Body of pancreas (tissue), 4 donors: ENCODE measurements around the gene TOMM5. TPM values are rescaled to one million over a fixed set of nuclear protein-coding genes. Genes with fewer than 3 reads are reported as not detected.

ENCODE experiments used
- ATAC-seq: fragments of 150-250 bp; one replicate; pipeline ENCODE4 v1.9.1; 2016
- DNase-seq, 4 donors: peaks; one replicate each; pipeline ENCODE4 v3.0.0-alpha.2; 2019
- H3K27ac ChIP-seq, 4 donors: fragments of 200-600 bp; sonication (generic); 1 replicate in 3 of 4; 2 replicates in 1 of 4; pipeline versions ENCODE4 v1.5.1 to v1.6.1; 2016 to 2019; ENCODE audit warnings: mild to moderate bottlenecking in 1 of 4, mixed read lengths in 1 of 4, moderate library complexity in 1 of 4
- H3K27me3 ChIP-seq, 2 donors: fragments of 200-600 bp; sonication (generic); one replicate each; pipeline ENCODE4 v1.6.0; 2016; ENCODE audit warnings: mild to moderate bottlenecking in 1 of 2
- H3K36me3 ChIP-seq, 2 donors: fragments of 200-600 bp; sonication (generic); replicated peaks in 1 of 2; 2 replicates each; pipeline ENCODE4 v1.5.1; 2016; ENCODE audit warnings: low read depth in 2 of 2; ENCODE audit not compliant: insufficient read depth in 1 of 2
- H3K4me1 ChIP-seq: fragments of 200-600 bp; sonication (generic); one replicate; pipeline ENCODE4 v1.6.0; 2016
- H3K4me3 ChIP-seq, 2 donors: fragments of 200-600 bp; sonication (generic); 1 replicate in 1 of 2; 2 replicates in 1 of 2; pipeline ENCODE4 v1.5.1; 2016 to 2019
- H3K9me3 ChIP-seq, 3 donors: fragments of 200-600 bp; sonication (generic); 1 replicate in 2 of 3; 2 replicates in 1 of 3; pipeline ENCODE4 v1.5.1; 2016
- CTCF ChIP-seq, 7 experiments: fragments of 450-650 bp in 4 of 7; fragments of 200-600 bp in 3 of 7; sonication (generic) in 3 of 7; IDR thresholded peaks; one replicate each; pipeline ENCODE4 v1.5.1; 2016 to 2019; ENCODE audit warnings: antibody characterized with exemption in 7 of 7
- POLR2A ChIP-seq, 3 donors: fragments of 450-650 bp; IDR thresholded peaks; one replicate each; pipeline ENCODE4 v1.6.1; 2016; ENCODE audit warnings: antibody characterized with exemption in 3 of 3, mild to moderate bottlenecking in 2 of 3
- WGBS, 2 donors: methylation state at CpG; one replicate each; pipeline ENCODE4 v1.1.5; 2017; 5-methylcytosine and 5-hydroxymethylcytosine counted together
- intact Hi-C: fragments of 100-400 bp; cut with DNase I; formaldehyde crosslinking; loops from one replicate; pipeline ENCODE4 v1.15.1; 2023
- total RNA-seq, 2 donors: library from RNA; depleted of rRNA; stranded (reverse); fragments of >200 nt; gene quantifications; one replicate each; pipeline ENCODE4 v1.1.0, GENCODE V29; 2016

The TOMM5 gene
- total RNA-seq, 2 donors from 2014 or later = 37.6 to 48.8 TPM

DNA sequence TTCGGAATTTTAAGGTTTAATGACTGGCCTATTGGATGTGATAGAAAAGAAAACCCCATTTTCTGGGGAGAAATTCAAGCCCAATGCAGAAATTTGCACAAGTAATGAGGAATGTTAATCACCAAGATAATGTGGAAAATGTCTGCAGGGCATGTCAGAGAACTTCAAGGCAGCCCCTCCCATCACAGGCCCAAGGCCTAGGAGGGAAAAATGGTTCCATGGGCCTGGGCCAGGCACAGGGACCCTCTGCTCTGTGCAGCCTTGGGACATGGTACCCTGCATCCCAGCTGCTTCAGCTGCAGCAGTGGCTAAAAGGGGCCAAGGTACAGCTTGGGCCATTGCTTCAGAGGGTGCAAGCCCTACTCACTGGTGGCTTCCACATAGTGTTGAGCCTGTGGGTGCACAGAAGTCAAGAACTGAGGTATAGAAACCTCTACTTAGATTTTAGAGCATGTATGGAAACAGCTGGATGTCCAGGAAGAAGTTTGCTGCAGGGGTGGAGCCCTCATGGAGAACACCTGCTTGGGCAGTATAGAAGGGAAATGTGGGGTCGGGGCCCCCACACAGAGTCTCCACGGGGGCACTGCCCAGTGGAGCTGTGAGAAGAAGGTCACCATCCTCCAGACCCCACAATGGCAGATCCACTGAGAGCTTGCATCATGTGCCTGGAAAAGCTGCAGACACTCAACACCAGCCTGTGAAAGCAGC, 28.4 kb downstream of the TOMM5 start:
- peaks cover 29% of the 10 kb centered on the region for H3K4me1 ChIP-seq
- WGBS, 2 donors = 82 to 88% methylated on average over 3 of the region's 3 CpGs
- H3K36me3 ChIP-seq = no peaks in the 10 kb centered on the region
- DNase-seq = no peak
- H3K9me3 ChIP-seq = peaks cover 0 to 3% (median 0%) of the 10 kb centered on the region in 3 donors
- TF ChIP-seq CTCF (IDR thresholded peaks at IDR 0.05) (no peak), POLR2A (IDR thresholded peaks at IDR 0.05) (no peak)
- no peaks in the 10 kb centered on the region for H3K27me3 ChIP-seq
- H3K4me3 ChIP-seq = no peak overlapping the region
- ATAC-seq = no peak
- intact Hi-C loops = no loop called here
- H3K27ac ChIP-seq = no peak overlapping the region

- H3K27ac ChIP-seq = no peak overlapping the region
- no peaks in the 10 kb centered on the region for H3K27me3 ChIP-seq
- H3K9me3 ChIP-seq = peaks cover 0 to 3% (median 0%) of the 10 kb centered on the region in 3 donors
- ATAC-seq = no peak
- peaks cover 28% of the 10 kb centered on the region for H3K4me1 ChIP-seq
- DNase-seq = no peak
- intact Hi-C loops = no loop called here
- no peaks in the 10 kb centered on the region for H3K36me3 ChIP-seq
- 90 to 91% methylated on average over 1 of the region's 1 CpG for WGBS, 2 donors
- TF ChIP-seq POLR2A (IDR thresholded peaks at IDR 0.05) (no peak), CTCF (IDR thresholded peaks at IDR 0.05) (no peak)
- no peak overlapping the region for H3K4me3 ChIP-seq
These were observed 29.6 kb downstream of the TOMM5 start for GRCh38 chr9:37562826-37563225.

DNA sequence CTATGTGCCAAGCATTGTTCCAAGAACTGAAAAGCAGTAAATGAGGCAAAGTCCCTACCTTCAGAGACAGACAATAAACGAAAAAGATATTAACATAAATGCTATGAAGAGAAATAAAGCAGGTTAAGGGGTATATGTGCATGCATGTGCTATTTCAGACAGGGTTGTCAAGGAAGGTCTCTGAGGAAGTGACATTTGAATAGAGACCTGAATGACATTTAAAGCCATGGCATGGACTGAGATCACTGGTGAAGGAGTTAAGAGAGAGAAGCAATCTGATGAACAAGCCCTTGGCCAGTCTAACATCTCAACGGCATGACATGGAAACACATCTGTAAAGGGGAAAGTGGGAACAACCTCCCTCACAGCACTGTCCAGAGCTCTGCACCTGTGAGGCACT, 30.7 kb downstream of the TOMM5 start:
- DNase-seq (no peak), ATAC-seq (no peak)
- Histone ChIP-seq H3K27ac (no peak overlapping the region), H3K4me1 (peaks cover 17% of the 10 kb centered on the region), H3K9me3 (peaks cover 0 to 3% (median 0%) of the 10 kb centered on the region in 3 donors), H3K4me3 (no peak overlapping the region), H3K27me3 (no peaks in the 10 kb centered on the region), H3K36me3 (no peaks in the 10 kb centered on the region)
- WGBS, 2 donors = 60 to 79% methylated on average over 2 of the region's 2 CpGs
- intact Hi-C loops = no loop called here
- no peak for TF ChIP-seq POLR2A (IDR thresholded peaks at IDR 0.05)
- TF ChIP-seq CTCF (IDR thresholded peaks at IDR 0.05) = no peak

DNA sequence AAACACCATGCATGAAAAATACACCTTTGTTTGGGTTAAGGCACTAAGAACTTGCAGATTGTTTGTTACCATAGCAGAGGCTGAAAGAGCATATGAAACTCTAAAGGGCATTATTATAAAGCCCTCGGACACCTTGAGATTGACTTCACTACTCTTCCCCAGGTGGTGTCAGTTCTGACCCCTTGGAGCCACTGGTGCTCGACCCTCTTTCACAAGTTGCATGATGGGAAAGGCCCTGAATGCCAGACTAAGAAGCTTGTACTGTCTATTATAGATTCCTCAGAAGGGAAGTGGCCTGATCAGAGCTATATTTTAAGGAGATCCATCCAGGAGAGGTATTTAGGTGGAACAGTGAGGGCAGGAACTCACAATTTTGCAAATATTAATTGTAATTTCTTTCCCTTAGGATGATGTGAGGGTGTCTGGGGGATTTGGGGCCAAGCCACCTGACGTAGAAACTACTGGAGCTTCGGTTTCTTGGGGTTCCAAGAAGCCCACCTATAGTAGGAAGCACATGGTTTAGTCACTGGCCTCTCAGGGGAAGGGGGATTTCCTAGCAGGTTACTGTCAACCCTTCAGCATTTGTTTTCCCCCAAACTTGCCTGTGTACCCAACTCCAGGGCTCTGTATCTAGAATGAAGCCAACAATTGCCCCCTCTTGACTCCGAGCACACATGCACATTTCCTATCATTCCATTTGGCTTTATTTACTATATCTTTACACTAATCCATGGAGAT, 32.4 kb downstream of the TOMM5 start:
- H3K4me1 ChIP-seq = peaks cover under 1% of the 10 kb centered on the region
- WGBS, 2 donors = 89 to 96% methylated on average over 5 of the region's 5 CpGs
- ATAC-seq (no peak), DNase-seq (no peak)
- H3K27me3 ChIP-seq = no peaks in the 10 kb centered on the region
- H3K9me3 ChIP-seq = peaks cover 0 to 3% (median 0%) of the 10 kb centered on the region in 3 donors
- no peak overlapping the region for H3K4me3 ChIP-seq
- no peak overlapping the region for H3K27ac ChIP-seq
- TF ChIP-seq CTCF (IDR thresholded peaks at IDR 0.05) = no peak
- no peak for TF ChIP-seq POLR2A (IDR thresholded peaks at IDR 0.05)
- no peaks in the 10 kb centered on the region for H3K36me3 ChIP-seq
- intact Hi-C loops = no loop called here
